NCI-H748 treated with DMSO at 0.1 percent for 48 hours (cell line): ENCODE measurements around the gene REPIN1.
A peak's percentile ranks its signal among the peaks of the same experiment; 100 is the strongest.

ENCODE experiments used
- DNase-seq: peaks from one replicate; lab custom pipeline; 2025; lab: John Stamatoyannopoulos, UW

Gene REPIN1

GRCh38 chr7:150368096-150368883, at the start of gene REPIN1:
Gene REPIN1, plus strand, starts transcription at chr7:150368822. Its CDS starts 890 bp downstream, at chr7:150369712.
- DNase-seq = peak; percentile 76

GRCh38 chr7:150321788-150322113, 46.9 kb upstream of the REPIN1 start:
- DNase-seq = no peak

GRCh38 chr7:150322114-150322832, 46.3 kb upstream of the REPIN1 start:
- no peak for DNase-seq

GRCh38 chr7:150322833-150323681, 45.6 kb upstream of the REPIN1 start, which contains the start of the genes ACTR3C and LRRC61:
Gene ACTR3C, minus strand, starts transcription at chr7:150323545. Its CDS starts 28,249 bp downstream, at chr7:150295296.
Gene LRRC61, plus strand, starts transcription at chr7:150323355. Its CDS starts 13,507 bp downstream, at chr7:150336862.
- peak; percentile 74 for DNase-seq

GRCh38 chr7:150323682-150324372, 44.8 kb upstream of the REPIN1 start:
- DNase-seq = peak; percentile 25

- no peak for DNase-seq
Measured at GRCh38 chr7:150324373-150324961, 44.2 kb upstream of the REPIN1 start.

GRCh38 chr7:150325110-150325611, 43.5 kb upstream of the REPIN1 start:
- no peak for DNase-seq

GRCh38 chr7:150325901-150326300, 42.7 kb upstream of the REPIN1 start:
- DNase-seq = no peak

- DNase-seq = no peak
Measured at GRCh38 chr7:150326657-150327268, 41.9 kb upstream of the REPIN1 start.

- DNase-seq = no peak
Measured at GRCh38 chr7:150327308-150327707, 41.3 kb upstream of the REPIN1 start.

GRCh38 chr7:150329331-150330120, 39.1 kb upstream of the REPIN1 start:
- DNase-seq = no peak

- DNase-seq = no peak
Measured at GRCh38 chr7:150330211-150330885, 38.3 kb upstream of the REPIN1 start.

- no peak for DNase-seq
Measured at GRCh38 chr7:150332852-150333635, 35.6 kb upstream of the REPIN1 start.

- DNase-seq = no peak
Measured at GRCh38 chr7:150333659-150334058, 35.0 kb upstream of the REPIN1 start.

GRCh38 chr7:150334108-150334507, 34.5 kb upstream of the REPIN1 start:
- DNase-seq = no peak

- DNase-seq = no peak
Measured at GRCh38 chr7:150335108-150335773, 33.4 kb upstream of the REPIN1 start.

- no peak for DNase-seq
Measured at GRCh38 chr7:150335774-150336112, 32.9 kb upstream of the REPIN1 start.

- DNase-seq = no peak
Measured at GRCh38 chr7:150336746-150337145, 31.9 kb upstream of the REPIN1 start.
